ENCODE results near the gene SEC14L6.

SEC14L6 gene

DNA sequence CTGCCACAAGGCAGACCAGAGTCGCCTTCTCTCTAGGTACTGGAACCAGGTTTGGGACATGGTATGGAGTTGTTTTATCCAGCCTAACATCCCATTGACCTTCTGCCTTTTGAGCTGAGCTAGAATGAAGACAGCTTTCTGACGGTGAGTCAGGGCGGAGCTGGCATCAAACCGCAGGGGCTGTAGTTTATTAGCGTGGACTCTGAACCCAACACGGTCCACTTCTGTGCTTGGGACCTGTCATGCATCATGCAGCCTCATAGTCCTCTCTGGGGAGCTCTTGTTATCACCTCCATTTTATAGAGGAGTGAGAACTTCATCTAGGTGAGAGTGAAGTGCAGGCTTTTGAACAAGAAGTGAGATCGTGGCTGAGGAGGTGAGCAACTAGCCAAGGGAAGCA, 19.6 kb upstream of the SEC14L6 start:
- TF ChIP-seq, protein P1, sequence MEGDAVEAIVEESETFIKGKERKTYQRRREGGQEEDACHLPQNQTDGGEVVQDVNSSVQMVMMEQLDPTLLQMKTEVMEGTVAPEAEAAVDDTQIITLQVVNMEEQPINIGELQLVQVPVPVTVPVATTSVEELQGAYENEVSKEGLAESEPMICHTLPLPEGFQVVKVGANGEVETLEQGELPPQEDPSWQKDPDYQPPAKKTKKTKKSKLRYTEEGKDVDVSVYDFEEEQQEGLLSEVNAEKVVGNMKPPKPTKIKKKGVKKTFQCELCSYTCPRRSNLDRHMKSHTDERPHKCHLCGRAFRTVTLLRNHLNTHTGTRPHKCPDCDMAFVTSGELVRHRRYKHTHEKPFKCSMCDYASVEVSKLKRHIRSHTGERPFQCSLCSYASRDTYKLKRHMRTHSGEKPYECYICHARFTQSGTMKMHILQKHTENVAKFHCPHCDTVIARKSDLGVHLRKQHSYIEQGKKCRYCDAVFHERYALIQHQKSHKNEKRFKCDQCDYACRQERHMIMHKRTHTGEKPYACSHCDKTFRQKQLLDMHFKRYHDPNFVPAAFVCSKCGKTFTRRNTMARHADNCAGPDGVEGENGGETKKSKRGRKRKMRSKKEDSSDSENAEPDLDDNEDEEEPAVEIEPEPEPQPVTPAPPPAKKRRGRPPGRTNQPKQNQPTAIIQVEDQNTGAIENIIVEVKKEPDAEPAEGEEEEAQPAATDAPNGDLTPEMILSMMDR (IDR thresholded peaks at IDR 0.05; ENCODE audit: low read length), result no peak
- Histone ChIP-seq H3F3A (ENCODE audit: insufficient read depth, low read length) (no peaks in the 10 kb centered on the region), H3K4me2 (ENCODE audit: low read length) (no peak overlapping the region), H3K27ac (ENCODE audit: low read depth, low read length, poor library complexity, severe bottlenecking) (no peak overlapping the region), H3K79me2 (ENCODE audit: insufficient read depth, low read length) (no peaks in the 10 kb centered on the region), H3K4me3 (ENCODE audit: low read depth, low read length, poor library complexity, severe bottlenecking) (no peak overlapping the region), H3K27me3 (ENCODE audit: insufficient read depth, low read length) (0 out of 2 replicates have a peak, but pooled peaks cover 5% of the 10 kb centered on the region), H3K9me3 (ENCODE audit: low read length) (no peaks in the 10 kb centered on the region), H3K9ac (ENCODE audit: low read length) (no peak overlapping the region), H2AFZ (ENCODE audit: low read length) (no peak overlapping the region), H3K4me1 (ENCODE audit: insufficient read depth, low read length, severe bottlenecking) (no peaks in the 10 kb centered on the region), H4K20me1 (ENCODE audit: insufficient read depth, low read length) (no peaks in the 10 kb centered on the region), H3K9me2 (ENCODE audit: low read depth, low read length) (no peaks in the 10 kb centered on the region), H3K36me3 (ENCODE audit: insufficient read depth, low read length) (no peaks in the 10 kb centered on the region)

DNA sequence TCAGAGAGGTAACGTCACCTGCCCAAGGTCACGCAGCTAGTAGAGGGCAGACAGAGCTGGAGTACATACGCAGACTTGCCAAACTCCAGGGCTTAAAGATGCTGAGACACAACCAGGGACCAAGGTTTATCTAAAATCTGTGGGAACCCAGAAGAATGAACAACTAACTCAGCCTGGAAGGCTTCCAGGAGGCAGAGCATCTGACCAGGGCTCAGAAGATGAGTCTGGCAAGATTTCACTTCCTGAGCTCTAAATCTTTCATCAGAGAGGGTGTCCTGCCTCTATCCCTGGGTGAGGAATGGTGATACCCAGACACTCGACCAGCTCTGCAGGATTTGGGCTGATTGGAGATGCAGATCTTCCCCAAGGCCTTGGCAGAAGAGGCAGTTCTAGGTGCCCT, 18.8 kb upstream of the SEC14L6 start:
- Histone ChIP-seq H2AFZ (ENCODE audit: low read length) (no peak overlapping the region), H3K27ac (ENCODE audit: low read depth, low read length, poor library complexity, severe bottlenecking) (no peak overlapping the region), H3K36me3 (ENCODE audit: insufficient read depth, low read length) (no peaks in the 10 kb centered on the region), H3K4me3 (ENCODE audit: low read depth, low read length, poor library complexity, severe bottlenecking) (no peak overlapping the region), H3K9me3 (ENCODE audit: low read length) (no peaks in the 10 kb centered on the region), H3K4me1 (ENCODE audit: insufficient read depth, low read length, severe bottlenecking) (no peaks in the 10 kb centered on the region), H3F3A (ENCODE audit: insufficient read depth, low read length) (no peaks in the 10 kb centered on the region), H3K27me3 (ENCODE audit: insufficient read depth, low read length) (0 out of 2 replicates have a peak, but pooled peaks cover 5% of the 10 kb centered on the region), H3K9me2 (ENCODE audit: low read depth, low read length) (no peaks in the 10 kb centered on the region), H3K4me2 (ENCODE audit: low read length) (no peak overlapping the region), H3K9ac (ENCODE audit: low read length) (no peak overlapping the region), H4K20me1 (ENCODE audit: insufficient read depth, low read length) (no peaks in the 10 kb centered on the region), H3K79me2 (ENCODE audit: insufficient read depth, low read length) (no peaks in the 10 kb centered on the region)
- TF ChIP-seq, protein P1 (IDR thresholded peaks at IDR 0.05; ENCODE audit: low read length), result no peak
- no peak for TF ChIP-seq EZH2 (IDR thresholded peaks at IDR 0.05; ENCODE audit: borderline replicate concordance, low read length)

DNA sequence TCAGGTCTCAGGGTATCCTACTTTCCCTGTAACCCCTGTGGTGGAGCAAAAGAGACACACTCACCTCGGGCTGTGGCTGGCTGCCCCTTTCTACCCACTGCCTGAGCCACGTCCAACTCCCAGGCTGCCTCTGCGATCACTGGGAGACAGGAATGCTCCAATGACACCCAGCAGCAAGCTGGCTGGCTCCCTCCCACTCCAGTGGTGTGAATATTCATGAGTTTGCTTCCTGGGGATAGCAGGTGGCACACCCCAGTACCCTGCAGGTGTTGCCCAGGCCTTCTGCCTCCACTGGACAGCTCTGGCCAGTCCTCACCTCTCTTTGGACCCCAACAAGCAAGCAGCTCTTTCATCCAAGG, 18.2 kb upstream of the SEC14L6 start:
- Histone ChIP-seq H3K79me2 (ENCODE audit: insufficient read depth, low read length) (no peaks in the 10 kb centered on the region), H3K4me1 (ENCODE audit: insufficient read depth, low read length, severe bottlenecking) (no peaks in the 10 kb centered on the region), H3F3A (ENCODE audit: insufficient read depth, low read length) (no peaks in the 10 kb centered on the region), H3K36me3 (ENCODE audit: insufficient read depth, low read length) (no peaks in the 10 kb centered on the region), H3K9ac (ENCODE audit: low read length) (no peak overlapping the region), H2AFZ (ENCODE audit: low read length) (no peak overlapping the region), H3K27ac (ENCODE audit: low read depth, low read length, poor library complexity, severe bottlenecking) (no peak overlapping the region), H3K4me2 (ENCODE audit: low read length) (no peak overlapping the region), H3K4me3 (ENCODE audit: low read depth, low read length, poor library complexity, severe bottlenecking) (no peak overlapping the region), H3K9me3 (ENCODE audit: low read length) (no peaks in the 10 kb centered on the region), H3K9me2 (ENCODE audit: low read depth, low read length) (no peaks in the 10 kb centered on the region), H4K20me1 (ENCODE audit: insufficient read depth, low read length) (no peaks in the 10 kb centered on the region), H3K27me3 (ENCODE audit: insufficient read depth, low read length) (0 out of 2 replicates have a peak, but pooled peaks cover 5% of the 10 kb centered on the region)
- TF ChIP-seq EZH2 (IDR thresholded peaks at IDR 0.05; ENCODE audit: borderline replicate concordance, low read length), result no peak
- TF ChIP-seq, protein P1 (IDR thresholded peaks at IDR 0.05; ENCODE audit: low read length), result no peak
